Psoas muscle (tissue), 8 donors: ENCODE data around the gene TADA2A. TPM values are rescaled to one million over a fixed set of nuclear protein-coding genes. Genes with fewer than 3 reads are reported as not detected.
A peak's percentile ranks its signal among the peaks of the same experiment; 100 is the strongest.
"Not testable (repeated sequence)": the region's sequence is repeated elsewhere in the genome, so short reads cannot be mapped to it uniquely, and the experiment has no call there.

Source experiments
- ATAC-seq, 4 donors: fragments of 200-7000 bp; cut with Tn5 transposase; one replicate each; pipeline ENCODE4 v1.9.1; 2020; ENCODE audit warnings: moderate library complexity in 3 of 4, mild to moderate bottlenecking in 2 of 4
- DNase-seq, 2 donors: peaks; one replicate each; pipeline ENCODE4 v3.0.0-alpha.2; 2020
- H3K27ac ChIP-seq: fragments of 200-600 bp; one replicate; pipeline ENCODE4 v1.8.0; 2022
- H3K27me3 ChIP-seq, 3 donors: fragments of 200-600 bp in 1 of 3; one replicate each; pipeline versions ENCODE4 v1.6.1 to v1.8.0; 2013 to 2022; ENCODE audit warnings: low read length in 2 of 3, mild to moderate bottlenecking in 2 of 3, moderate library complexity in 1 of 3; ENCODE audit not compliant: insufficient read depth in 3 of 3
- H3K36me3 ChIP-seq, 2 donors: fragments of 200-600 bp in 1 of 2; one replicate each; pipeline versions ENCODE4 v1.6.1 to v1.8.0; 2013 to 2022; ENCODE audit warnings: low read depth in 1 of 2, mild to moderate bottlenecking in 1 of 2, moderate library complexity in 1 of 2; ENCODE audit not compliant: insufficient read depth in 1 of 2
- H3K4me1 ChIP-seq: fragments of 200-600 bp; one replicate; pipeline ENCODE4 v1.8.0; 2022
- H3K4me3 ChIP-seq: fragments of 200-600 bp; one replicate; pipeline ENCODE4 v1.8.0; 2022; ENCODE audit warnings: mild to moderate bottlenecking
- H3K9me3 ChIP-seq: fragments of 200-600 bp; one replicate; pipeline ENCODE4 v1.8.0; 2022
- CTCF ChIP-seq: fragments of 200-600 bp; IDR thresholded peaks from one replicate; pipeline ENCODE4 v1.8.0; 2022; ENCODE audit warnings: antibody characterized with exemption
- WGBS, 3 donors: extraction: QIAGEN DNeasy Blood & Tissue Kit; methylation state at CpG; one replicate each; pipeline versions ENCODE4 v1.1.6 to v1.1.7; 2013; 5-methylcytosine and 5-hydroxymethylcytosine counted together
- intact Hi-C, 2 donors: fragments of 100-400 bp; cut with DNase I; formaldehyde crosslinking; loops; one replicate each; pipeline versions ENCODE4 v1.11.0 to v1.14.2; 2022
- polyA plus RNA-seq, 3 donors: library from polyadenylated mRNA; stranded (reverse); fragments of 200-250 nt; gene quantifications; one replicate each; pipeline ENCODE4 v1.2.3, GENCODE V29; 2013
- total RNA-seq, 4 donors: library from RNA; stranded (reverse); fragmentation: NEBNext Ultra II Directional in 2 of 4; extraction: Animal tissue kit (Norgen Biotek cat#: 25700) in 2 of 4; gene quantifications; one replicate each; pipeline versions ENCODE4 v1.2.1 to v1.2.4, GENCODE V29; 2021 to 2023
- donor health status: healthy with polysubstance abuse.
- donor health status: DM: no; HTN: no; CAD: no; lungs with moderate emphysema.
- donor health status: Bipolar disorder and iron deficiency.
- donor health status: healthy.
- donor health status: DM: yes; HTN: yes; CAD: no.
- donor health status: DM: no; HTN: no; CAD: no.
- donor health status: DM: no; HTN: no; CAD: no.
- donor health status: DM: yes; HTN: yes; CAD: no.

TADA2A gene
- total and polyA plus RNA-seq, 7 donors = 8.5 to 23.7 (median 11.3) TPM

- intact Hi-C loops = no loop called here
Measured at GRCh38 chr17:37430051-37430627, 23.5 kb downstream of the TADA2A start.

GRCh38 chr17:37432671-37433070 is 26.0 kb downstream of the TADA2A start:
- H3K36me3 ChIP-seq = peaks cover 3 to 65% of the 10 kb centered on the region in 2 donors

More at GRCh38 chr17:37430051-37430627, 23.5 kb downstream of the TADA2A start:
- no peak for DNase-seq
- H3K4me3 ChIP-seq = no peak overlapping the region
- peaks cover 3 to 71% of the 10 kb centered on the region in 2 donors for H3K36me3 ChIP-seq
- H3K4me1 ChIP-seq = peaks cover 12% of the 10 kb centered on the region
- H3K27ac ChIP-seq = peak overlapping the region; percentile 62
- TF ChIP-seq CTCF = no peak
- 24 to 44% (median 32%) methylated on average over 1 of the region's 1 CpG for WGBS, 3 donors
- ATAC-seq = peak; percentile 74 to 89 (median 82)
- no peaks in the 10 kb centered on the region for H3K27me3 ChIP-seq
- no peaks in the 10 kb centered on the region for H3K9me3 ChIP-seq

GRCh38 chr17:37438141-37438540 is 31.5 kb downstream of the TADA2A start:
- Histone ChIP-seq H3K27ac (no peak overlapping the region), H3K9me3 (no peaks in the 10 kb centered on the region), H3K4me1 (no peaks in the 10 kb centered on the region), H3K4me3 (no peak overlapping the region), H3K27me3 (no peaks in the 10 kb centered on the region), H3K36me3 (peaks cover 9 to 85% of the 10 kb centered on the region in 2 donors)
- ATAC-seq (no peak), DNase-seq (no peak)
- intact Hi-C loops = no loop called here
- no peak for TF ChIP-seq CTCF
- 82 to 89% (median 87%) methylated on average over 4 of the region's 4 CpGs for WGBS, 3 donors

More at GRCh38 chr17:37432671-37433070, 26.0 kb downstream of the TADA2A start:
- ATAC-seq (no peak), DNase-seq (no peak)
- Histone ChIP-seq H3K4me1 (peaks cover 12% of the 10 kb centered on the region), H3K9me3 (no peaks in the 10 kb centered on the region), H3K27ac (no peak overlapping the region), H3K27me3 (no peaks in the 10 kb centered on the region), H3K4me3 (no peak overlapping the region)
- 89 to 97% (median 95%) methylated on average over 2 of the region's 2 CpGs for WGBS, 3 donors
- no peak for TF ChIP-seq CTCF
- intact Hi-C loops = no loop called here

- WGBS, 3 donors = 96 to 100% (median 97%) methylated on average over 2 of the region's 2 CpGs
- Histone ChIP-seq H3K36me3 (peaks cover 9 to 93% of the 10 kb centered on the region in 2 donors), H3K9me3 (no peaks in the 10 kb centered on the region), H3K4me1 (no peaks in the 10 kb centered on the region), H3K27me3 (no peaks in the 10 kb centered on the region), H3K27ac (no peak overlapping the region), H3K4me3 (no peak overlapping the region)
- intact Hi-C loops = loop anchor here in 1 of 2 donors (10.0 kb wide), 1 partner anchor 114 kb away; no protein-coding TSS in a partner anchor
- no peak for TF ChIP-seq CTCF
- ATAC-seq (no peak), DNase-seq (no peak)
Measured at GRCh38 chr17:37440424-37440823, 33.7 kb downstream of the TADA2A start.

- not testable (repeated sequence) for H3K4me3 ChIP-seq, DNase-seq, H3K27me3 ChIP-seq, H3K4me1 ChIP-seq, H3K27ac ChIP-seq, H3K9me3 ChIP-seq, ATAC-seq
- 94 to 95% (median 95%) methylated on average over 12 of the region's 12 CpGs for WGBS, 3 donors
- peaks cover 9 to 93% of the 10 kb centered on the region in 2 donors for H3K36me3 ChIP-seq
- intact Hi-C loops = loop anchor here in 1 of 2 donors (10.0 kb wide), 1 partner anchor 113 kb away; no protein-coding TSS in a partner anchor
Measured at GRCh38 chr17:37441369-37442014, 34.8 kb downstream of the TADA2A start.
